ENCODE results near the gene AZGP1.

AZGP1 gene

GRCh38 chr7:99928188-99928587 lies 47.6 kb downstream of the AZGP1 start:
- DNase-seq (ENCODE audit: insufficient read length, low spot score) (no peak), FAIRE-seq (no peak)

DNA sequence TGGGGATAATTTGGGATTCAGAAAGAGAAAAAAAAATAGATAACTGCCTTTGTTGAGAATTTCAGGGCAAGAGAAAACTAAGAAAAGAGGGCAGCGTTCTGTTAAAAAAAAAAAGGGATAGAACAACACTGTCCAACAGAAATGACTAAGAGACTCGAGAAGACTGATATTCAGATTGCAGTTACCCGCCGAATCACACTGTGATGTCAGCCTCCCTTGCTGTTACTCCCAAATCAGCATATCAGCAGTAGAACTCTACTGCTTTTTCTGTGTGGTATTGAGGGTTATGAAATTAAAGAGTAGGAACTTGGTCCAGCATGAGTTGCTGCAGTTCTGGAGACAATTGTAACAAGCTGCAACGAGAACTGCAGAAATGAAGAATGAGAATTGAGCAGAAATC lies 48.3 kb downstream of the AZGP1 start:
- TF ChIP-seq POU2F2 (IDR thresholded peaks at IDR 0.05; ENCODE audit: low read depth, low read length), result no peak
- no peak for TF ChIP-seq POLR2AphosphoS5 (IDR thresholded peaks at IDR 0.05; ENCODE audit: low read depth, low read length)
- no peak for TF ChIP-seq SPI1 (IDR thresholded peaks at IDR 0.05; ENCODE audit: low read depth, low read length)
- no peak for TF ChIP-seq TAF1 (IDR thresholded peaks at IDR 0.05; ENCODE audit: low read depth, low read length)
- TF ChIP-seq PAX5 (IDR thresholded peaks at IDR 0.05; ENCODE audit: insufficient read depth, low read length, severe bottlenecking), result no peak
- no peak for TF ChIP-seq POLR2A (IDR thresholded peaks at IDR 0.05; ENCODE audit: low read depth, low read length)
- DNase-seq (ENCODE audit: insufficient read length, low spot score), result no peak
- FAIRE-seq, result no peak

More at GRCh38 chr7:99928188-99928587, 47.6 kb downstream of the AZGP1 start:
- no peak for TF ChIP-seq POU2F2 (IDR thresholded peaks at IDR 0.05; ENCODE audit: low read depth, low read length)

GRCh38 chr7:99926321-99926720 lies 49.5 kb downstream of the AZGP1 start:
- no peak for TF ChIP-seq SPI1 (IDR thresholded peaks at IDR 0.05; ENCODE audit: low read depth, low read length)
- no peak for TF ChIP-seq POLR2A (IDR thresholded peaks at IDR 0.05; ENCODE audit: low read depth, low read length)
- TF ChIP-seq POU2F2 (IDR thresholded peaks at IDR 0.05; ENCODE audit: low read depth, low read length), result no peak
- TF ChIP-seq PAX5 (IDR thresholded peaks at IDR 0.05; ENCODE audit: insufficient read depth, low read length, severe bottlenecking), result no peak
- no peak for TF ChIP-seq POLR2AphosphoS5 (IDR thresholded peaks at IDR 0.05; ENCODE audit: low read depth, low read length)
- no peak for TF ChIP-seq TAF1 (IDR thresholded peaks at IDR 0.05; ENCODE audit: low read depth, low read length)
- no peak for FAIRE-seq
- DNase-seq (ENCODE audit: insufficient read length, low spot score), result no peak

DNA sequence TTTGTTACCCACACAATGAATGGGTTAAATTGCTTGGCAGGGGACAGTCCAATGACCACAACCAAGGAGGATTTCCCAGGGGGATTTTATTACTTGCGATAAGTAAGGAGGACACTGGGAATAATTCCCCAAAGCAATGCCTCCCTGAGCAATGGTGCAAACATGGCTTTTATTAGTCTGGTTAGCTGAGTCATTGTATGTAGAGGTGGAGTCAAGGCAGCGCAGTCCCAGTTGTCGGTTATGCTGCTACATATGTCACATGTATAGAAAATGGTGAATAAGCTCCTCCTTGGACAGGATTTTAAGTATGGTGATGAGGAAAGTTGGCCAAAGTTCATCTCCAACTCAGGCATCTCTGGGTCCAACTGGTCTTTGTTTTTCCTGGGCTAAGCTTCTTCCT lies 52.6 kb downstream of the AZGP1 start:
- DNase-seq (ENCODE audit: insufficient read length, low spot score) (no peak), FAIRE-seq (no peak)
- TF ChIP-seq POLR2A (IDR thresholded peaks at IDR 0.05; ENCODE audit: low read depth, low read length), result no peak
- TF ChIP-seq POU2F2 (IDR thresholded peaks at IDR 0.05; ENCODE audit: low read depth, low read length), result no peak
- no peak for TF ChIP-seq PAX5 (IDR thresholded peaks at IDR 0.05; ENCODE audit: insufficient read depth, low read length, severe bottlenecking)
- no peak for TF ChIP-seq SPI1 (IDR thresholded peaks at IDR 0.05; ENCODE audit: low read depth, low read length)
- no peak for TF ChIP-seq POLR2AphosphoS5 (IDR thresholded peaks at IDR 0.05; ENCODE audit: low read depth, low read length)
- TF ChIP-seq TAF1 (IDR thresholded peaks at IDR 0.05; ENCODE audit: low read depth, low read length), result no peak

DNA sequence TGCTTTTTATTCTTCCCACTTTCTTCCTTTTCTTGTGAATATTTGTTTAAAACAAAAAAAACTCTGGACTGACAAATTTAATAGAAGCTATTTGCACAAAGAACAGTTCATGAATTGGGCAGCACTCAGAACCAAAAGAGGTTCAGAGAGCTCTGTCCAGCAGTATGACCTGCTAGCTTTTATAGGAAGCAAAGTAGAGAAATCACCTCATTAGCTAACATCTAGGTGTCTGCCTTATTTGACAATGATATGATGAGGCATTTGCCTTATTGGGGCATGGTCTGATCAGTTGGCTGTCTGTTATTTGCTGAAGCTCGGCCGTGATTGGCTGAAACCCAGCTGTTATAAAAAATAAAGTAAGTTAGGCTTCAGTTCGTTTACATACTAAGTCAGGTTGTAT lies 55.7 kb downstream of the AZGP1 start:
- TF ChIP-seq PAX5 (IDR thresholded peaks at IDR 0.05; ENCODE audit: insufficient read depth, low read length, severe bottlenecking), result no peak
- no peak for TF ChIP-seq POLR2AphosphoS5 (IDR thresholded peaks at IDR 0.05; ENCODE audit: low read depth, low read length)
- TF ChIP-seq TAF1 (IDR thresholded peaks at IDR 0.05; ENCODE audit: low read depth, low read length), result no peak
- no peak for TF ChIP-seq POLR2A (IDR thresholded peaks at IDR 0.05; ENCODE audit: low read depth, low read length)
- TF ChIP-seq SPI1 (IDR thresholded peaks at IDR 0.05; ENCODE audit: low read depth, low read length), result no peak
- TF ChIP-seq POU2F2 (IDR thresholded peaks at IDR 0.05; ENCODE audit: low read depth, low read length), result no peak
- FAIRE-seq (no peak), DNase-seq (ENCODE audit: insufficient read length, low spot score) (no peak)

GRCh38 chr7:99919814-99920112 lies 56.1 kb downstream of the AZGP1 start:
- FAIRE-seq (no peak), DNase-seq (ENCODE audit: insufficient read length, low spot score) (no peak)

GRCh38 chr7:99918959-99919813 lies 56.6 kb downstream of the AZGP1 start, which contains the start of gene TRIM4:
TSS of gene TRIM4 (minus strand) at chr7:99919530. CDS start at chr7:99919401, 129 bp downstream.
- peak; percentile 89 for FAIRE-seq
- peak; percentile 90 for DNase-seq (ENCODE audit: insufficient read length, low spot score)
- TF ChIP-seq PAX5 (IDR thresholded peaks at IDR 0.05; ENCODE audit: insufficient read depth, low read length, severe bottlenecking) (peak; percentile 1), SPI1 (IDR thresholded peaks at IDR 0.05; ENCODE audit: low read depth, low read length) (no peak), TAF1 (IDR thresholded peaks at IDR 0.05; ENCODE audit: low read depth, low read length) (peak; percentile 80), POU2F2 (IDR thresholded peaks at IDR 0.05; ENCODE audit: low read depth, low read length) (no peak; the same call in 1 of the 2 replicates), POLR2AphosphoS5 (IDR thresholded peaks at IDR 0.05; ENCODE audit: low read depth, low read length) (peak; percentile 91), POLR2A (IDR thresholded peaks at IDR 0.05; ENCODE audit: low read depth, low read length) (peak; percentile 90)

More at GRCh38 chr7:99919814-99920112, 56.1 kb downstream of the AZGP1 start:
- no peak for TF ChIP-seq PAX5 (IDR thresholded peaks at IDR 0.05; ENCODE audit: insufficient read depth, low read length, severe bottlenecking)
- TF ChIP-seq POLR2A (IDR thresholded peaks at IDR 0.05; ENCODE audit: low read depth, low read length), result no peak
- TF ChIP-seq SPI1 (IDR thresholded peaks at IDR 0.05; ENCODE audit: low read depth, low read length), result no peak
- no peak for TF ChIP-seq POLR2AphosphoS5 (IDR thresholded peaks at IDR 0.05; ENCODE audit: low read depth, low read length)
- no peak for TF ChIP-seq POU2F2 (IDR thresholded peaks at IDR 0.05; ENCODE audit: low read depth, low read length)
- no peak for TF ChIP-seq TAF1 (IDR thresholded peaks at IDR 0.05; ENCODE audit: low read depth, low read length)

Data from GM12891 (cell line).